H1 (cell line): ENCODE data around the gene COX18. TPM values are rescaled to one million over a fixed set of nuclear protein-coding genes. Genes with fewer than 3 reads are reported as not detected.

ENCODE experiments used
- polyA plus RNA-seq, 7 experiments: library from polyadenylated mRNA; depleted of rRNA in 3 of 7; stranded (reverse) in 5 of 7; unstranded in 2 of 7; fragments of >200 nt in 5 of 7; fragments of 200-250 nt in 2 of 7; gene quantifications; 1 replicate in 5 of 7; 2 replicates in 1 of 7; 4 replicates in 1 of 7; pipeline versions ENCODE4 v1.2.1 to v1.2.3, GENCODE V29; 2011 to 2013; ENCODE audit warnings: missing spikeins in 2 of 7, mixed read lengths in 2 of 7
- small RNA-seq: library from polyadenylated mRNA; stranded (forward); fragments of <200 nt; extraction: miRNeasy Mini kit (QIAGEN cat#:217004); gene quantifications from one replicate; pipeline ENCODE3, GENCODE V24; 2013; ENCODE audit not compliant: insufficient read depth
- total RNA-seq: library from RNA; stranded (reverse); fragmentation: NEBNext Ultra II Directional; extraction: Animal tissue kit (Norgen Biotek cat#: 25700); gene quantifications from 2 replicates; pipeline ENCODE4 v1.2.1, GENCODE V29; 2021

COX18 gene
- total and polyA plus RNA-seq, 2 of the 8 experiments (the other 6 are each of a cell fraction or from before 2014, with no cell fraction given) = 23.0 to 23.7 TPM

Small RNA genes lying within 50 kb of the gene (small RNA-seq; reads per million reads assigned to genes)
- gene RNU6ATAC5P = not detected

Other genes starting within 250 kb of the COX18 start
- 87.1 and 93.7 TPM in 2 replicates for gene ANKRD17, start 189.1 kb upstream of the COX18 start, total RNA-seq
- 28.7 and 42.4 TPM in 2 replicates for gene ANKRD17, start 189.1 kb upstream of the COX18 start, polyA plus RNA-seq (2011; rRNA removed)